Stimulated activated CD8-positive, alpha-beta memory T cell treated with anti-CD3 and anti-CD28 coated beads, Interleukin-12 subunit alpha, Interleukin-12 subunit beta, amount 100 ng/mL, for 24 hours (primary cell): ENCODE results near the gene OR51V1.

Source experiments
- DNase-seq: peaks from one replicate; pipeline ENCODE4 v3.0.0-alpha.2; 2020; ENCODE audit errors: extremely low read depth

OR51V1 gene

DNA sequence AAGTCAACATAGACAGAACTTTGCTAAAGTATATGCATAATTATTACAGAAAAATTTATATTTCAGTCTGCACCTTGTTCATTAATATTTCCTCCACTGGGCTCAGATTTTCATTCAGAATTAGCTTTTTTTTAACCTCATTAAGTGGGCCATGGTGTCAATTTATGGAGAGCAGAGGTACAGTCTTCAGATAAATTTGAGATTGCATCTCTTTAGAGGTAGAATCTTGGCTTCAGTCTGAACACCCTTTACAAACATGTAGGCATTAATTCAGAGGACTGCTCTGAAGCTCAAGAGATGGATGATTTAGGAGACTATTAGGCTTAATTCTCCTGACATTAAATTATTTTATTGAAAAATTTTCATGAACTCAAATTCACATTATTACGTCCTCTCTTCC lies 29.8 kb upstream of the OR51V1 start:
- DNase-seq: no peak

DNA sequence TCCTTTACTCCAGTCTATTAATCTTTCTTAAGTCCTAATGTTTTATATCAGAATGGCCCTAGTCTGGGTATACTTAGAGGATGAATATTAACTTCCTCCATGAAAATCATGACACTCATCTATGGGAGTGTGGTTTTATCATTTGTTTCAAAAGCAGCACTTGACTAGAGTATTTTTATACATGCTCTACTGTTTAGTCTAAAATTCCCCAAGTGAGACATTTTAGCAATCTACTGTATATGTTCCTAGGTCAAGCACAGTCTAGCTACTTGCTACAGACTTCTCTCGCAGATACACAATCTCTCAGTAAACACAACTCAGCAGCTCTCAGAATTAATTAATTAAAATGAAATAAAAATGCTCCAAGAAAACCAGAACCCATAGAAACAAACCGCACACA lies 29.3 kb upstream of the OR51V1 start:
- no peak for DNase-seq

DNA sequence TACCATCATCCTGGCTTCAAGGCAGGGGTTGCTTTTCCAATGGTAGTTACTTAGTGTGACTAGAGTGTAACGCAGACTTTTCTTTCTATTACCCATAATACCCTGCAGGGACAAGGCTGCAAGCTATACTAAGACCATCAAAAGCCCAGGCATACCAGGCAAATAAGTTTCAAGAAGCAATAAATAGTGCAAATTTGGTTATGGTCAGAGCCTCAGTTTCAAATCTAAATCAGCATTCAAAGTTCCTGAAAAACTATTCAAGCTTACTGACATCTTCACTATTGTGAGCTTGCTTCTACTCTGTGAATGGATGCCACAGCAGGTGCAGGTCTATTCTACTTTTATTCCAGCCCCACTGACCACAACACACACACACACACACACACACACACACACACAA lies 28.9 kb upstream of the OR51V1 start:
- no peak for DNase-seq

DNA sequence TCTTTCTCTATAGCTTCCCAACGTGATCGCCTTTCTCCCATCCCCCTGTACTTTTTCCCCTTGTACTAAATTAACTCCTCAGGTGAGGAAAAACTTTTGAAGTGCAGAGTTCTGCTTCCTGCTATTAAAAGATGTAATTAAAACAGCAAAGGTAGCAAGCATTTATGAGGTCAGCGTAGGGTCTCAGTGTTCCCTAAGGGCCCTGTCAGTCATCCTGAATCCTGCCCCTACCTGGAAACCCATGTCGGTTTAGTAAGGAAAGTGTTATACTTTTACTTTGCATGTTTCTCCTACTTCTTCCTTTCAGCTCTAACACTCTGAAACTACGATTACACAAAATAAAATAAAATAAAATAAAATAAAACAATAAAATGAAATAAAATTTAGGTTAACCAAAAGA lies 27.6 kb upstream of the OR51V1 start:
- DNase-seq: no peak

DNA sequence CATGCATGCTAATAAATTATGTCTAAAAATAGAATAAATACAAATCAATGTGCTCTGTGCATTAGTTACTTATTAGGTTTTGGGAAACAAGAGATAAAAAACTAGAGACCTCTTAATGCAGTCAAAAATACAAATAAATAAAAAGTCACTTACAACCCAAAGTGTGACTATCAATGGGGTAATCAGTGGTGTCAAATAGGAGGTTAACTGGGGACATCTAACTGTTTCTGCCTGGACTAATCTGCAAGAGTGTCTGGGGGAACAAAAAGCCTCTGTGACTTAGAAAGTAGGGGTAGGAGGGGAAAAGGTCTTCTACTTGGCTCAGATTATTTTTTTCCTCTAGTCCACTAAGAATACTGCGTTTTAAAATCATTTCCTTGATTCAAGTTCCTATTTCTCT lies 27.2 kb upstream of the OR51V1 start:
- DNase-seq: no peak

DNA sequence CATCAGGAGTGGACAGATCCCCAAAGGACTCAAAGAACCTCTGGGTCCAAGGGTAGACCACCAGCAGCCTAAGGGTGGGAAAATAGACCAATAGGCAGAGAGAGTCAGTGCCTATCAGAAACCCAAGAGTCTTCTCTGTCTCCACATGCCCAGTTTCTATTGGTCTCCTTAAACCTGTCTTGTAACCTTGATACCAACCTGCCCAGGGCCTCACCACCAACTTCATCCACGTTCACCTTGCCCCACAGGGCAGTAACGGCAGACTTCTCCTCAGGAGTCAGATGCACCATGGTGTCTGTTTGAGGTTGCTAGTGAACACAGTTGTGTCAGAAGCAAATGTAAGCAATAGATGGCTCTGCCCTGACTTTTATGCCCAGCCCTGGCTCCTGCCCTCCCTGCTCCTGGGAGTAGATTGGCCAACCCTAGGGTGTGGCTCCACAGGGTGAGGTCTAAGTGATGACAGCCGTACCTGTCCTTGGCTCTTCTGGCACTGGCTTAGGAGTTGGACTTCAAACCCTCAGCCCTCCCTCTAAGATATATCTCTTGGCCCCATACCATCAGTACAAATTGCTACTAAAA lies 26.3 kb upstream of the OR51V1 start, which contains the start of gene HBB:
HBB (minus strand) TSS at position 340 of the 579 bp plus-strand sequence; CDS start at position 290, 50 bp downstream.
- no peak for DNase-seq

DNA sequence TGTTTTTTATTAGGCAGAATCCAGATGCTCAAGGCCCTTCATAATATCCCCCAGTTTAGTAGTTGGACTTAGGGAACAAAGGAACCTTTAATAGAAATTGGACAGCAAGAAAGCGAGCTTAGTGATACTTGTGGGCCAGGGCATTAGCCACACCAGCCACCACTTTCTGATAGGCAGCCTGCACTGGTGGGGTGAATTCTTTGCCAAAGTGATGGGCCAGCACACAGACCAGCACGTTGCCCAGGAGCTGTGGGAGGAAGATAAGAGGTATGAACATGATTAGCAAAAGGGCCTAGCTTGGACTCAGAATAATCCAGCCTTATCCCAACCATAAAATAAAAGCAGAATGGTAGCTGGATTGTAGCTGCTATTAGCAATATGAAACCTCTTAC lies 25.0 kb upstream of the OR51V1 start:
- DNase-seq: no peak

DNA sequence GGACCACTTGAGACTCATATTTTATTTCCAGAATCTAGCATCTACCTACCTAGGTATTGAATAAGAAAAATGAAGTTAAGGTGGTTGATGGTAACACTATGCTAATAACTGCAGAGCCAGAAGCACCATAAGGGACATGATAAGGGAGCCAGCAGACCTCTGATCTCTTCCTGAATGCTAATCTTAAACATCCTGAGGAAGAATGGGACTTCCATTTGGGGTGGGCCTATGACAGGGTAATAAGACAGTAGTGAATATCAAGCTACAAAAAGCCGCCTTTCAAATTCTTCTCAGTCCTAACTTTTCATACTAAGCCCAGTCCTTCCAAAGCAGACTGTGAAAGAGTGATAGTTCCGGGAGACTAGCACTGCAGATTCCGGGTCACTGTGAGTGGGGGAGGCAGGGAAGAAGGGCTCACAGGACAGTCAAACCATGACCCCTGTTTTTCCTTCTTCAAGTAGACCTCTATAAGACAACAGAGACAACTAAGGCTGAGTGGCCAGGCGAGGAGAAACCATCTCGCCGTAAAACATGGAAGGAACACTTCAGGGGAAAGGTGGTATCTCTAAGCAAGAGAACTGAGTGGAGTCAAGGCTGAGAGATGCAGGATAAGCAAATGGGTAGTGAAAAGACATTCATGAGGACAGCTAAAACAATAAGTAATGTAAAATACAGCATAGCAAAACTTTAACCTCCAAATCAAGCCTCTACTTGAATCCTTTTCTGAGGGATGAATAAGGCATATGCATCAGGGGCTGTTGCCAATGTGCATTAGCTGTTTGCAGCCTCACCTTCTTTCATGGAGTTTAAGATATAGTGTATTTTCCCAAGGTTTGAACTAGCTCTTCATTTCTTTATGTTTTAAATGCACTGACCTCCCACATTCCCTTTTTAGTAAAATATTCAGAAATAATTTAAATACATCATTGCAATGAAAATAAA lies 24.3 kb upstream of the OR51V1 start:
- DNase-seq: no peak

DNA sequence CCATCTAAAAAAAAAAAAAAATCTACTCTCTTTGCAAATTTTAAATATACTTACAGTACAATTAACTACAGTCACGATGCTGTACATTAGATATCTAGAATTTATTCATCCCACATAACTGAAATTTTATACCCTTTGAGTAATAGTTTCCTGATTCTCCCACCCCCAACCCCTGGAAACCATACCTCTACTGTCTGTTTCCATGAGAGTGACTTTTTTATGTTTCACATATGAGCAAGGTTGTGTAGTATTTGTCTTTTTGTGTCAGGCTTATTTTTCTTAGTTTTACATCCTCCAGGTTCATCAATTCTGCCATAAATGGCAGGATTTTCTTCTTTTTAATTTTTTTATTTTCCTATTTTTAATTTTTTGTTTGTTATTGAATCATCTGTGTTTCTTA lies 23.2 kb upstream of the OR51V1 start:
- DNase-seq: no peak

DNA sequence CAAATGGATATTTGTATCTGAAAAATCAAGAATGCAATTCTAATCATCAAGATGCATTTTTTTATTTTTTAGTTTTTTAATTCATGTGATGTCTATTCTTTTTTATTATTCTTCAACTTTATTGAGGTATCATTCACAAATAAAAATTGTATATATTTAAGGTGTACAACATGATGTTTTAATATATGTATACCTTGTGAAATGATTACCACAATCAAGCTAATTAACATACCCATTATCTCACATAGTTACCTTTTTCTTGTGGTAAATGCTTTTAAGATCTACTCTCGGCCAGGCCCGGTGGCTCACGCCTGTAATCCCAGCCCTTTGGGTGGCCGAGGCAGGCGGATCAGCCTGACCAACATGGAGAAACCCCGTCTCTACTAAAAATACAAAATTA lies 22.7 kb upstream of the OR51V1 start:
- no peak for DNase-seq

DNA sequence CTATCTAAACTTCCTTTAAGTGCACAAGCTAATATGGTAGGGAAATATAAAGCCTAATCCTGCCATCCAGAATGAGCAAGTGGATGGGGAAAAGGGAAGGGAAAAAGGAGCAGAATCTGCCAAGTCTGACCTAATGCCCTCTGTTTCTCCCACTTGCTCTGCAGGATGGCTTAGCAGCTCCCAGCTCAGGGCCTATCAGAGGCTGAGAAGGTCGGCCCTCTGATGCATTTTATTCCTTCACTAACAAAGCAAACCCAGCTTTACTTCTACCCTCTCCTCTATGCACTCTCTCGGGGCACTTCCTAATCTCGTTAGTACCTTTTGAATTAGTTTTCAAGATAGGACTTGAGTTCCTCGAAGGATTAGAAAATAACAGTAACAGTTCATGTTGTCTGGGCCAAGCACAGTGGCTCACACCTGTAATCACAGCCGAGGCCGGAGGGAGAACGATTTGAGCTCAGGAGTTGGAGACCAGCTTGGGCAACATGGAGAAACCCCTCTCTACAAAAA lies 9.9 kb upstream of the OR51V1 start:
- no peak for DNase-seq

DNA sequence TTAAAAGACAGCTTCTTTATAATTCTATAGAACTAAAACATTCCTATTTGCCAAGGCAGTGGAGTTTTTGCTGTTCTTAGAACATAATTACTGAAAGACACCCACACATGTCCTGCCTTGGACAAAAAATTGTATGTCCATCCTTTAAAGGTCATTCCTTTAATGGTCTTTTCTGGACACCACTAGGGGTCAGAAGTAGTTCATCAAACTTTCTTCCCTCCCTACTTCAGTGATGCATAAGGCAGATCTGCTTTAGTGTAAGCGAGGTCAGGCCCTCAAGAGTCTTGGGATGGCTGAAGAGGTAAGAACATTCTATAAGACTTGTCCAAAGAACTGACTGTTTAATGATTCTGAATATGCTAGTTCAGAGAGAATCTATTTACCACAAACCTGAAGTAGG lies 4.3 kb upstream of the OR51V1 start:
- DNase-seq: no peak

DNA sequence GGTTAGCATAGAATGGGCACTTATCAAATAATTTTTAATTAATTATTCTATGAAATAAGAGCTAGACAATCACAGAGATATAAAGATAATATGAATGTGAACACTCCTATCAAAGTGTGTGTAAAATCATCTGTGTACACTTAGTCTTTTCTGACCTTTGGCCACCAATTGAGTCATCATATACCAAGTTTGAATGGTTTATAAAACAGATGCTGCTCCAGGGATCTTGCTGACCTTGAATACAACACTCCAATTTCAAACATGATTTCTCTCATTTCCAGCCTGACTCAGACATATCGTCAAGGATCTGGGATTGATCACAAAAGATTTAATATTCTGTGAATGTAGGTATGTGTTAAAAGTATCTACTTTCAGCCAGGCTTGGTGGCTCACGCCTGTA lies 2.9 kb upstream of the OR51V1 start:
- DNase-seq: no peak

DNA sequence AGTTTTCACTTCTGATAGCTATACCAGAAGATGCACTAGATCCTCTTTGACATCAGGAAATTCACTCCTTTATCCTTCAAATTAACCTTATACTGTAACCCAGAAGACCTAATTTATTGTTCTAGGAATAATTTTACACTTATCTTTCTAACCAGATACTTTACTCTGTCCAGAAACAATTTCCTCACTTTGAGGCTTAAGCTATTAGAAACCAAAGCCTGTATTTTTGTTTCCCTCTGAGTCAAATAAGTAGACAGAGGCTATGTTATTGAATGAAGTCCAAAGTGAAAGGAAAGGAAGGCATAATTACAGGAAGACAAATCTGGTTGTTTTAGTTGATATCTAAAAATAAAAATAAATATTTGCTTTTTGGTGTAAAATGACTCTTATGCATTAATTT lies 2.2 kb downstream of the OR51V1 start:
- no peak for DNase-seq

DNA sequence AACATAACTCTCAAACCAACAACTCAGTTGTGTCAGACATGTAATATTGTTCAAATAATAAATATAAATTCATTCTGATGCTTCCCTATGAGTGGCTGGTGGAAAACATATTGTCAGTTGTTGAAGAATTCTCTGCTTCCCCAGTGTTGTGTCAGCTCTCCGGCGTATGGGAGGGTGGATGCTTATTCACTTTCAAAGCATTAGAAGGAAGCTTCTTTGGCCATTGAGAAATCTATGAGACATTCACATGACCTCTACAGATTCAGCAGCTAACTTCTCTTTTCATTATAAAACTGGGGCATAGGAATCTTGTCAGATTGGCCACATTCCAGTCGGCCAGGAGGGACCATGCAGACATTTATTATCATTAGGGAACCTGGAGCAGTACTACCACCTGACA lies 2.9 kb downstream of the OR51V1 start:
- DNase-seq: no peak

DNA sequence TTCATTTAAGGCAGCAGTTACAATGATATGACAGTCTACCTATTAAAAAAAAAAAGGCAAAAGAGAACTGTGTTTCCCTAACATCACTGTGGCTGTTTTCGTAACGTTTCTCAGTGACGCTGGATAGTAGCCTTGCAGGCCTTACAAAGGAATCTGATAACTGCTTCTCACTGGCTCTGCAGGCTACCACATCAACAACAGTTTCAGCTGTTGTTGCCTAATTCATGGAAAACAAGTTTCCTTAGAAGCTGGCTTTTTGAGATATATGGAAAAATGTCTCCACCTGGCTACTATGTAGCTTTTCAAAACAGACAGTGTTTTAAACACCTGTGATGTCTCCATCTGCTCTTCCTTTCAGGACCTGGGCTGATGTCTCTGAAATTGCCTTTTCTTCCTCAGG lies 3.8 kb downstream of the OR51V1 start:
- no peak for DNase-seq

DNA sequence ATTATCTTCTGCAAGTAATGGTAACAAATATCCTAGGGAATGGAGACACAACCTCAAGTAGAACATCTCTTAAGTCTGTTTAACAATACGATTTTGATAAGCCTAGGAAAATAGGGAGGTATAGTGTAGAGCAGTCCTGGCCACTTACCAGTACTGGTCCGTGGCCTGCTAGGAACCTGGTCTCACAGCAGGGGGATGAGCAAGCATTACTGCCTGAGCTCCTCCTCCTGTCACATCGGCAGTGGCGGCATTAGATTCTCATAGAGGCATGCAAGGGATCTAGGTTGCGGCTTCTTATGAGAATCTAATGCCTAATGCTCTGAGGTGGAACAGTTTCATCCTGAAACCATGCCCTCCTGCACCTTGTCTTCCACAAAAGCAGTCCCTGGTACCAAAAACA lies 4.4 kb downstream of the OR51V1 start:
- no peak for DNase-seq

DNA sequence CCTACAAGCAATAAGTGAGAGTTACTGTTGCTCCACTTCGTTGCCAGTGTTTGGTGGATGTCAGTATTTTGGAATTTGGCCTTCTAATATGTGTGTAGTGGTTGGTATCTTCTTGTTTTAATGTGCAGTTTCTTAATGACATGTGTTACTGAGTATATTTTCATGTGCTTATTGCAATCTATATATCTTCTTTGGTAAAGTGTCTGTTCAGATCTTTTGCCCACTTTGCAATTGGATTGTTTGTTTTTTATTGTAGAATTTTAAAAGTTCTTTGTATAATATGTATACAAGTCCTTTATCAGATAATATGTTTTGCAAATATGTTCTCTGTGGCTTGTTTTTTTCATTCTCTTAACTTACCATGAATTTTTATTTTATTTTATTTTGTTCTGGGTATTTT lies 7.7 kb downstream of the OR51V1 start:
- no peak for DNase-seq

DNA sequence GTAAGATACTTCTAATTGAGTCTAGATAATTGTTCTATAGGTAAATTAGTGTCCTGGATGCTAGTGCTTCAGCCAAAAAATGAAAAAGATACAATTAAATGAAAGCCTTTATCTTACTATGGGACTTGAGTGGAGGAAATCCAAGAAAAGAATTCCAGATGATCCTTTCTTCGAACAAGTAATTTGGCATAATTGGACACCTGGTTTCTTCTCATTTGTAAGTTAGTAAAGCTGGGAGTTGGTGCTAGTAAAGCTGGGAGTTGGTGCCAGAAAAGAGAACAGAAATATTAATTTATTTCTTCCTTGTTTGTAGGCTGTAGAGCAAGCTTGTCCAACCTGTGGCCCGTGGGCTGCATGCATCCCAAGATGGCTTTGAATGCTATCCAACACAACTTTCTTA lies 12.3 kb downstream of the OR51V1 start:
- DNase-seq: no peak

DNA sequence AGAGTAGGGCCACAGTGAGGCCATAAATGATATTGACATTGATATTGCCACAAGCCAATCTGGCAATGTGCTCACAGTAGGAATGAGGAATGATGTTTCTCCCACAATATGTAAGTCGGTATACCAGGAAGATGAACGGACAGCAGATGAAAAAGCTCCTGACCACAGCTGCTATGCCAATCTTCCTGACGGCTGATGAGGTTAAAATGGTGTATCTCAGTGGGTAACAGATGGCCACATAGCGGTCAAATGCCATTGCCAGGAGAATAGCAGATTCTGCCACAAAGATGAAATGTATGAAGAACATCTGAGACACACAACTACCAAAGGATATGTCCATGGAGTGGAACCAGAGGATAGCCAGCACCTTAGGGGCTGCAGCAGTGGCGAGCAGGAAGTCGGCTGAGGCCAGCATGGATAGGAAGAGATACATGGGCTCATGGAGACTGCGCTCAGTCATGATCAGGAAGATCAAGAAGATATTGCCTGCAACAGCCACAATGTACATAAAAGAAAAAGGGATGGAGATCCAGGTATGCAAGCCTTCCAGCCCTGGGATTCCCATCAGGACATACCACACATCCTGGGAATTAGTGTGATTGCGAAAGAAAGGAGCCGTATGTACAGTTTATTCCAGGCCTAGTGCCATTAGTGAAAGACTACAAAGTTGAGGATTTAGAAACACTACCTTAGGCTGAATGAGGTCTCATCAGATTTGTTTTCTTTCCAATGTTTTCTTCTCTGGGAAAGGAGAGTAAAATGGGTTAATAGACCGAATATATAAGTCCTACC lies 22.2 kb downstream of the OR51V1 start:
- no peak for DNase-seq

DNA sequence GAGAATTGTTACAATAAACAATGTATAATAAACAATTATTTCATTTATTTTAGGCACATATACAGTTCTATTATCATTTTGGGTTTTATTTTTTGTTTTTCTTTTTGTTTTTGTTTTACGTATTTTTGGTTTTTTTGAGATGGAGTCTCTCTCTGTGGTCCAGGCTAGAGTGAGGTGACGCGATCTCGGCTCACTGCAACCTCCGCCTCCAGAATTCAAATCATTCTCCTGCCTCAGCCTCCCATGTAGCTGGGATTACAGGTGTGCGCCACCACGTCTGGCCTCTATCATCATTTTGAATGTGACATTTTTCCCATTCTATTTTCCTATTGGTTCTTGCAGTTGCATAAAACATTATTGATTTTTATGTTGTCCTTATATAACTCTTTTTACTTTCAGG lies 25.5 kb downstream of the OR51V1 start:
- DNase-seq: no peak

DNA sequence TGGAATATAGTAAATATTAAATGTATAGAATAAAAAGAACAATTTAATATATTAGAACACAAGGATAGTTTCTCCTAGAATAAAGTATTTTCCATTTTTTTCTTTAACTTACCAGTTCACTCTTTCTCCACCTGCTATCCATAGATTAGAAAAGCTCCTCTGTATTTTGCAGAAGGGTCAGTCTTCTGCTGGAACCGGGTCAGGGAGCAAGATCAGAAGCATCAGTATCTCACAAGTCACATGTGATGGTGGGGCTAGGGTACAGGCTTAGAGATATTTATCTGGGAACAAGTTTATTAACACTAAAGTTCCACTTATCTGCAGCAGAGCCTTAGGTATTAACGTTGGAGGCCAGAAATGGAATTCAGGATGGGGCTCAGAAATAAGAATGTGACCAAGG lies 28.6 kb downstream of the OR51V1 start:
- no peak for DNase-seq
